Measurements from ENCODE around the gene KIFC3.

DNA sequence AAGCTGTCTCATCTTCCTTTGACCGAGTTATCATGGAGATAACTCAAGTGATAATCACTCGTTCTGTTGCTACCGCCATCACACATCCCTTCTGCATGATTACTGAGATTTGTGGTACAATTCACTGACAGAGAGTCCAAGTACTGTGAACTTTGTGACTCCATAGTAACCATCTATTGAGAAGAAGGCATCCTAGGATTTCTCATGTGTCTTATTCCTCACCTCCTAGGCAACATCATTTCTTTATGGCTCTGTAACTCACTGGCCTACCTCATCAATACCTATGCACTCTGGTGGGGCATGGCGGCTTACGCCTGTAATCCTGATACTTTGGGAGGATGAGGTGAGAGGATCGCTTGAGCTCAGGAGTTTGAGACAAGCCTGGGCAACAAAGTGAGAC is 88.2 kb downstream of the KIFC3 start:
- TF ChIP-seq, protein P1, sequence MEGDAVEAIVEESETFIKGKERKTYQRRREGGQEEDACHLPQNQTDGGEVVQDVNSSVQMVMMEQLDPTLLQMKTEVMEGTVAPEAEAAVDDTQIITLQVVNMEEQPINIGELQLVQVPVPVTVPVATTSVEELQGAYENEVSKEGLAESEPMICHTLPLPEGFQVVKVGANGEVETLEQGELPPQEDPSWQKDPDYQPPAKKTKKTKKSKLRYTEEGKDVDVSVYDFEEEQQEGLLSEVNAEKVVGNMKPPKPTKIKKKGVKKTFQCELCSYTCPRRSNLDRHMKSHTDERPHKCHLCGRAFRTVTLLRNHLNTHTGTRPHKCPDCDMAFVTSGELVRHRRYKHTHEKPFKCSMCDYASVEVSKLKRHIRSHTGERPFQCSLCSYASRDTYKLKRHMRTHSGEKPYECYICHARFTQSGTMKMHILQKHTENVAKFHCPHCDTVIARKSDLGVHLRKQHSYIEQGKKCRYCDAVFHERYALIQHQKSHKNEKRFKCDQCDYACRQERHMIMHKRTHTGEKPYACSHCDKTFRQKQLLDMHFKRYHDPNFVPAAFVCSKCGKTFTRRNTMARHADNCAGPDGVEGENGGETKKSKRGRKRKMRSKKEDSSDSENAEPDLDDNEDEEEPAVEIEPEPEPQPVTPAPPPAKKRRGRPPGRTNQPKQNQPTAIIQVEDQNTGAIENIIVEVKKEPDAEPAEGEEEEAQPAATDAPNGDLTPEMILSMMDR (IDR thresholded peaks at IDR 0.05), result no peak
- TF ChIP-seq POLR2A (IDR thresholded peaks at IDR 0.05), result no peak

Data from heart left ventricle (tissue), 13 donors.